ENCODE measurements around the gene SLC35B2.

The SLC35B2 gene

DNA sequence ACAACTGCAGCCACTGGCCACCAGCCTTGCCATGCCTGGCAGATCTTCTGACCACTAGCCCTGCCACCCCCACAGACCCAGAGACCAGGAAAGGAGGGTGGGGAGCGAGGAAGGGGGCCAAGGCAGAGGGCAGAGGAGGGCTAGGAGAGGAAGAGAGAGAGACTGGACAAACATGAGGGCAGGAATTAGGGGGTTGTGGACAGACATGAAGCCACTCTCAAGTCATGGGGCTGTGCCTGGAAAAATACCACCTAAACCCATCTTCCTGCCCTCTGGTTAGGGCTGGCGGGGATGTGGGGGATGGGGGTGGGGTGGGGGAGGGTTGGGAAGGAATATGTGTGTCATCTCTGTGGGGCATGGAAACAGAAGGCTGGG lies 35.4 kb downstream of the SLC35B2 start:
- peaks cover 8% of the 10 kb centered on the region; the same call in 1 of the 2 replicates for H4K20me1 ChIP-seq (ENCODE audit: insufficient read depth)
- H3K27me3 ChIP-seq (ENCODE audit: insufficient read depth, low read depth) = no peaks in the 10 kb centered on the region
- peaks cover 72% of the 10 kb centered on the region for H3K4me1 ChIP-seq (ENCODE audit: low read depth, poor library complexity, severe bottlenecking)
- no peak overlapping the region for H3K27ac ChIP-seq
- H3K36me3 ChIP-seq (ENCODE audit: insufficient read depth) = no peaks in the 10 kb centered on the region
- no peak overlapping the region for H2AFZ ChIP-seq (ENCODE audit: low read depth)
- H3K9ac ChIP-seq = 0 out of 2 replicates have a peak overlapping the region, but pooled peaks have one; percentile 18
- H3K4me3 ChIP-seq (IDR thresholded peaks at IDR 0.05; ENCODE audit: insufficient read depth, low read depth, low read length) = no peak overlapping the region
- H3K4me2 ChIP-seq = peak overlapping the region; percentile 51; the same call in 1 of the 2 replicates
- H3K79me2 ChIP-seq (ENCODE audit: insufficient read depth, low read depth) = peaks cover 31% of the 10 kb centered on the region
- TF ChIP-seq, protein P1, sequence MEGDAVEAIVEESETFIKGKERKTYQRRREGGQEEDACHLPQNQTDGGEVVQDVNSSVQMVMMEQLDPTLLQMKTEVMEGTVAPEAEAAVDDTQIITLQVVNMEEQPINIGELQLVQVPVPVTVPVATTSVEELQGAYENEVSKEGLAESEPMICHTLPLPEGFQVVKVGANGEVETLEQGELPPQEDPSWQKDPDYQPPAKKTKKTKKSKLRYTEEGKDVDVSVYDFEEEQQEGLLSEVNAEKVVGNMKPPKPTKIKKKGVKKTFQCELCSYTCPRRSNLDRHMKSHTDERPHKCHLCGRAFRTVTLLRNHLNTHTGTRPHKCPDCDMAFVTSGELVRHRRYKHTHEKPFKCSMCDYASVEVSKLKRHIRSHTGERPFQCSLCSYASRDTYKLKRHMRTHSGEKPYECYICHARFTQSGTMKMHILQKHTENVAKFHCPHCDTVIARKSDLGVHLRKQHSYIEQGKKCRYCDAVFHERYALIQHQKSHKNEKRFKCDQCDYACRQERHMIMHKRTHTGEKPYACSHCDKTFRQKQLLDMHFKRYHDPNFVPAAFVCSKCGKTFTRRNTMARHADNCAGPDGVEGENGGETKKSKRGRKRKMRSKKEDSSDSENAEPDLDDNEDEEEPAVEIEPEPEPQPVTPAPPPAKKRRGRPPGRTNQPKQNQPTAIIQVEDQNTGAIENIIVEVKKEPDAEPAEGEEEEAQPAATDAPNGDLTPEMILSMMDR (conservative IDR thresholded peaks at IDR 0.05; ENCODE audit: low read depth, low read length) = no peak

DNA sequence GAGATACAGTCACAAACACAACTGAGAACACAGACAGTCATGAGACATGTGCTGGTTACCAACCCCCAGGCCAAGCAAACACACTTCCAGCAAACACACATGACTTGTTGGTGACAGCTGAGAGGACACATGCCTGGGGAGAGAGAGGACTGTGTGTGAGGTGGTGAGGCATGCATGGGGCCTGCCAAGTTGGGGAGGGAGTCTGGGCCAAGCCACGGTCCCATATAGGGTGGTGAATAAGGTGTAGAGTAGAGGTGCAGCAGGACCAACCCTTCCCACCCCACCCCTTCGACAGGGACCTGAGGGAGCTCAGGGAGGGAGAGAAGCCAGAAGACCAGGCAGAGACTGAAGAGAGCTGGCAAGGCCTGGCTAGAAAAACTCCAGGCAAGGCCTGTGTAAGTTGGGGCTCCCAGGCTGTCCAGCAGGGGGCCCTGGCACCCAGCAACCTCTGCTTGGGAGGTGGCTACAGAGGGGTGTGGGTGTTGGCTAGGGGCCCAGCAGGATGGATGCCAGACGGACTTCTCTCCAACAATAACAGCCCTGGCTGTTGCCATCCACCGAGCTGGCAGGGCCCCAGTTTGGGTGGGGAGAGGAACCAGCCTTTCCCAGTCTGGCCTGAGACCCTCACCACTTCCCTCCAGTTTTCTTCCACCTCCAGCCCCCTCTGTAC lies 35.9 kb downstream of the SLC35B2 start:
- TF ChIP-seq, protein P1 (conservative IDR thresholded peaks at IDR 0.05; ENCODE audit: low read depth, low read length) = peak; percentile 82

DNA sequence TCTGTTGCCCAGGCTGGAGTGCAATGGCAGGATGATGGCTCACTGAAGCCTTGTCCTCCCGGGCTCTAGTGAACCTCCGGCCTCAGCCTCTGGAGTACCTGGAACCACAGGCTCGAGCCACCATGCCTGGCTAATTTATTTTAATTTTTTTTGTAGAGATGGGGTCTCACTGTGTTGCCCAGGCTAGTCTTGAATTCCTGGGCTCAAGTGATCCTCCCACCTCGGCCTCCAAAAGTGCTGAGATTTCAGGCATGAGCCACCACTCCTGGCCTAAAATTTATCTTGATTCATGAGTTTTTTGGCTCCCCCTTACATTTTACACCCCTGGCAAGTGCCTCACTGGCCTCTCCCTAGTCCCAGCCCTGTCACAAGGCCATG lies 36.4 kb downstream of the SLC35B2 start:
- peak overlapping the region; percentile 51 for H3K4me2 ChIP-seq
- H3K27ac ChIP-seq = peak overlapping the region; percentile 69

More for the DNA sequence above, 35.9 kb downstream of the SLC35B2 start:
- H3K27me3 ChIP-seq (ENCODE audit: insufficient read depth, low read depth) = no peaks in the 10 kb centered on the region
- H3K27ac ChIP-seq = peak overlapping the region; percentile 69
- H4K20me1 ChIP-seq (ENCODE audit: insufficient read depth) = peaks cover 8% of the 10 kb centered on the region; the same call in 1 of the 2 replicates
- peaks cover 25% of the 10 kb centered on the region for H3K79me2 ChIP-seq (ENCODE audit: insufficient read depth, low read depth)
- H3K4me2 ChIP-seq = peak overlapping the region; percentile 51
- H3K4me3 ChIP-seq (IDR thresholded peaks at IDR 0.05; ENCODE audit: insufficient read depth, low read depth, low read length) = no peak overlapping the region
- H3K4me1 ChIP-seq (ENCODE audit: low read depth, poor library complexity, severe bottlenecking) = peaks cover 70% of the 10 kb centered on the region
- no peaks in the 10 kb centered on the region for H3K36me3 ChIP-seq (ENCODE audit: insufficient read depth)
- peak overlapping the region; percentile 47 for H2AFZ ChIP-seq (ENCODE audit: low read depth)
- peak overlapping the region; percentile 18; the same call in 1 of the 2 replicates for H3K9ac ChIP-seq

DNA sequence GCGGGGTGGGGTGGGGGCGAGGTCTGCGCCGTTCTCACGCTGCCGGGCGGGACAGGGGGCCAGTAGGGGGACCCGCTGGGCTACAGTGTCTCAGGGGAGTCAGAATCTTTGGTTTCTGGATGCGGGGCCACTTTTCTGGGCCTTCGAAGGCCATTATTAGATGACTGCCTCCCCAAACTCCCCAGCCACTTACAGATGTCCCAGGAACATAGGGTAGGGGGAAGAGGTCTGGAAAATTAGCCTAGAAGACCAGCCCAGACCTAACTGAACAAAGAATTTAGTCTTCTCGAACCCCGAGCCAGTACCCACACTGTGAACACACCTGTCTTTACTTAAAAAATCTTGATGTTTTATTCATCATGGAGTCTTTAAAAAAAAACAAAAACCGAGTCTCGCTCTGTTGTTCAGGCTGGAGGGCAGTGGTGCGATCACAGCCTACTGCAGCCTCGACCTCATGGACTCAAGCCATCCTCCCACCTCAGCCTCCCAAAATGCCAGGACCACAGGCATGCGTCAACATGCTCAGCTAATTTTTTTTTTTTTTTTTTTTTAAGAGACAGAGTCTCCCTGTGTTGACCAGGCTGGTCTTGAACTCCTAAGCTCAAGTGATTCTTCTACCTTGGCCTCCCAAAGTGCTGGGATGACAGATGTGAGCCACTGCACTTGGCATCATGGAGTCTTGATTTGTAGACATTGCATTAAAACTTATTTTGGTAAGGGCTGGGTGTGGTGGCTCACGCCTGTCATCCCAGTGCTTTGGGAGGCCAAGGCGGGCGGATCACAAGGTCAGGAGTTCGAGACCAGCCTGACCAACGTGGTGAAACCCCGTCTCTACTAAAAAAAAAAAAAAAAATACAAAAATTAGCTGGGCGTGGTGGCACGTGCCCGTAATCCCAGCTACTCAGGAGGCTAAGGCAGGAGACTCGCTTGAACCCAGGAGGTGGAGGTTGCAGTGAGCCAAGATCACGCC lies 37.2 kb downstream of the SLC35B2 start:
- no peak overlapping the region for H3K4me3 ChIP-seq (IDR thresholded peaks at IDR 0.05; ENCODE audit: insufficient read depth, low read depth, low read length)
- peak overlapping the region; percentile 45 for H3K27ac ChIP-seq
- H3K36me3 ChIP-seq (ENCODE audit: insufficient read depth) = no peaks in the 10 kb centered on the region
- H3K9ac ChIP-seq = peak overlapping the region; percentile 12; the same call in 1 of the 2 replicates
- H4K20me1 ChIP-seq (ENCODE audit: insufficient read depth) = no peaks in the 10 kb centered on the region
- TF ChIP-seq, protein P1 (conservative IDR thresholded peaks at IDR 0.05; ENCODE audit: low read depth, low read length) = no peak
- no peak overlapping the region for H2AFZ ChIP-seq (ENCODE audit: low read depth)
- peak overlapping the region; percentile 71 for H3K4me2 ChIP-seq
- peaks cover 57% of the 10 kb centered on the region for H3K4me1 ChIP-seq (ENCODE audit: low read depth, poor library complexity, severe bottlenecking)
- no peaks in the 10 kb centered on the region for H3K27me3 ChIP-seq (ENCODE audit: insufficient read depth, low read depth)
- H3K79me2 ChIP-seq (ENCODE audit: insufficient read depth, low read depth) = peaks cover 12% of the 10 kb centered on the region

More for the DNA sequence above, 36.4 kb downstream of the SLC35B2 start:
- H4K20me1 ChIP-seq (ENCODE audit: insufficient read depth) = peaks cover 5% of the 10 kb centered on the region; the same call in 1 of the 2 replicates
- H2AFZ ChIP-seq (ENCODE audit: low read depth) = peak overlapping the region; percentile 47; the same call in 1 of the 2 replicates
- TF ChIP-seq, protein P1 (conservative IDR thresholded peaks at IDR 0.05; ENCODE audit: low read depth, low read length) = no peak
- H3K79me2 ChIP-seq (ENCODE audit: insufficient read depth, low read depth) = peaks cover 20% of the 10 kb centered on the region
- peak overlapping the region; percentile 18; the same call in 1 of the 2 replicates for H3K9ac ChIP-seq
- H3K36me3 ChIP-seq (ENCODE audit: insufficient read depth) = no peaks in the 10 kb centered on the region
- peaks cover 65% of the 10 kb centered on the region for H3K4me1 ChIP-seq (ENCODE audit: low read depth, poor library complexity, severe bottlenecking)
- no peak overlapping the region for H3K4me3 ChIP-seq (IDR thresholded peaks at IDR 0.05; ENCODE audit: insufficient read depth, low read depth, low read length)
- no peaks in the 10 kb centered on the region for H3K27me3 ChIP-seq (ENCODE audit: insufficient read depth, low read depth)
